NAMALWA (cell line): ENCODE data around the gene FBXL16.

Experiments
- DNase-seq: peaks from one replicate; pipeline ENCODE4 v3.0.0-alpha.2; 2015; ENCODE audit warnings: low spot score

Gene FBXL16

DNA sequence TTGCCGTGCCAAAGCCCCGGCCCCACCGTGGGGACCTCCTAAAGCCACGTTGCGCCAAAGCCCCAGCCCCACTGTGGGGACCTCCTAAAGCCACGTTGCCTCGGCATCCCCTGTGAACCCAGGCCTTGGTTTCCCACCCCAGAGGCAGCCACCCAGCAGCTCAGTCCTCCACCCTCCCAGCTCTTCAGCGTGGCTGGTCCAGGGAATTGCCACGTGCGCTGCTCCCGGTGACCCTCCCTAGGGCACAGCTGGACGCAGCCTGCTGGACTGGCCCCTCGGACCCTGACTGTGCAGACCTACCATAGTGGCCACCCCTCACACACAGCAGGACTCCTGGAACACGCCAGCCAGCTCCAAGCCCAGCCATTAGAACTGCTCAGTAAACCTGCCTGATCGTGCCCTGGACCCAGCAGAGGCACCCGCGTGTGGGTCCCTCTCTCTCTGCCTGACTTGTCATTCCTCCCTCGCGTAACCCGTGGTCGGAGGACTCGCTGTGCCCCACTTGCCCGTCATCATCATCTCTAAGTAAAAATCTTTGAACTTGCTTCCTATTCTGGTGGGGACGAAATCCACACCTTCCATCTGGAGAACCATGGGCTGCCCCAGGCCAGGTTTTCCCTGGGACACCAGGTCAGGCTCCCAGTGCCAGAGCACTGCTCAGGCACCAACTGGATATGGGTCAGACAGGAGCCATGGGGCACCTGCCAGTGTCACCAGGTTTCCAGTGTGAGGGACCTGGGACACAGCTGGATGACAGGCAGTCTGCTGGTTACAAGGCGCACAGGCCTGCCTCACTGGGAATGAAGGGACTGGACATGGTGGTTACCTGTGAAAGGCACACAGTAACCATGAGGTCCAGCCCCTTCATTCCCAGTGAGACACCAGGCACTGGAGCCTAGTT is 29.6 kb upstream of the FBXL16 start:
- no peak for DNase-seq

GRCh38 chr16:734208-734980 is 28.8 kb upstream of the FBXL16 start:
- no peak for DNase-seq

DNA sequence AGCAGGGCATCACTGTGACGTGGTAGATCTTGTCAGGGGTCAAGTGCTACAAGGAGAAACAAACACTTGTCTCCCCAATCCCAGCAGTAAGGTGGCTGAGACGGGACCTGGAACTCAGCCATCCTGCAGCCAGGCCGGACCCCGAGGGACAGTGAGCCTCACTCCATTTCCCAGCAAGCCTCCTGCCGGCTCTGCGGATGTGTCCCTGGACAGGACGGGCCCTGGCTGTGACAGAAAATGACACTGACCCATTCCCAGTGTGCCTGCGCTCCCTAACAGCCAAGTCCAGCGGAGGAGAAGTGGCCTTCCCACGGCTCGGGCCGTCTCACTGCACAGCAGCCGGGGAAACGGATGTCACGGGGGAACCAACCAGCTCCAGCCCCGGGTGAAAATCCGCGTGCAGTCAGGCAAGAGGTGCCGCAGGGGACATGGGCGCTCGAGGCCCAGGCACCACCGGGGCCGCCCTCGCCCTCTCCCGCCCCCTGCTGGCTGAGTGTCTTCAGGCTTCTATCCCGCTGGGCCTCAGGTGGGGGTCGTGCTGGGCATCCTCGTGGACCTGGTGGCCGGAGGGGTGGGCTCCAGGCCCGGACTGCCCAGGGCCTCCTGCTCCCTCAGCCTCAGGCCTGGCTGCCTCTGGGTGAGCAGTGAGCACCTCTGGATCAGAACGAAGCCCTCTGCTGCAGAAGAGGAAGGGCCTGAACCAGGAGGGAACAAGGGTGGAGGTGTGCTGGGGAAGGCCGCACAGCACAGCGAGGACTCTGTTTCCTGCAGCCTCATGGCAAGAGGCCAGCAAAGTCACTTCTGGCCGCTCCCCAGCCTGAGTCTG is 28.0 kb upstream of the FBXL16 start:
- no peak for DNase-seq

DNA sequence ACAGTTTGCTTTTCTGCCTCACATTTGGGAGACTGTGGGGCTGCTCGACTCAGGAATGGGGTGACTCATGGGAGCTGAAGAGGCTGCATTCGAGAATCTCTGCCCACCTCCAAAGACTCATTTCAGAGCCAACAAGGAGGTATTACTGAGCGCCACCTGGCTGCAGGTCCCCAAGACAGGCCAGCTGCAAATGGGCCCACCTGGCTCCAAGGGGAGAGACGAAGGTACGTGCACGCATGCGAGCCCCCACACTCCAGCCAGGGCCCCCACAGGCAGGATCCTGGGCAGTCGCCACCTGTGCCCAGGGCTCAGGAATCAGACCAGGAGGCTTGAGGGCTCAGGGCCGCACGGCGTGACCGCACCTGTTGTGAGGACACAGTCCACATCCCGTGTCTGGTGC is 27.3 kb upstream of the FBXL16 start:
- DNase-seq = no peak

GRCh38 chr16:732332-732731 is 26.7 kb upstream of the FBXL16 start:
- DNase-seq = no peak

DNA sequence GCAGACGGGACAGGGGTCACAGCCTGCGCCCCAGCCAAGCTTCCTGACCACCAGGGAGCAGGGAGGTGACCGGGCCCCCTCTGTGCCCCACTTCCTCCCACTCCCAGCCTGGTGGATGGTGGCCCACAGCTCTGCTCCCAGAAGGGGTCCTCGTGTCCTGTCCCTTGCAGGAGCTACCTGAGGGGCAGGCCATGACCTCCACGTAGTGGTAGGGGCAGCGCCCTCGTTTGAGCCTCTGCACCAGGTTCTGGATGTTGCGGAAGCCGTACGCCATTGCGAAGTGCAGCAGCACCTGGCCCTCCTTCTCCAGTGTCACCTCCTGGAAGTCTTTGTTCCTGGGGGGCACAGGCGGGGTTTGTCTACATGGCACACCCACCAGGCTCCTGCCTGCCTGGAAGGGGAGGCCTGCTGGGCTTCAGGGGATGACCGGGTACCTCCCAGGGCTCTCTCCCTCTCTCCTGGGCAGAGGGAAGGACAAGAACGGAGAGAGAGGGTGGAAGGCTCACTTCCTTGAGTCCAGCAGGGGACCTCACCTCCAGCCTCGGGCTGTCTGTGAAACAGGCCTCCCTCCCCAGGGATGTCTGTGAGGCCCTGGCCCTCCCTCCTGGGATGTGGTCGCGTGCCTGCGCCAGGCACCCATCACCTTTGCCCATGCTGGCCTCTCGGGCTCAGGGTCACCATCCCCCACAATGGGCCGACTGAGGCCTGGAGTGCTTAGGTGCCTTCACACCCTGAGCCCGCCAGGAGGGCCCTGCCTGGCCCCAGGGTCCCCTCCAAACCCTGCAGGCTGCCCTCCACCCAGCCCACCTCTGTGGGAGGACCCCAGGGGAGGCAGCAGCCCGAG is 25.3 kb upstream of the FBXL16 start:
- no peak for DNase-seq

DNA sequence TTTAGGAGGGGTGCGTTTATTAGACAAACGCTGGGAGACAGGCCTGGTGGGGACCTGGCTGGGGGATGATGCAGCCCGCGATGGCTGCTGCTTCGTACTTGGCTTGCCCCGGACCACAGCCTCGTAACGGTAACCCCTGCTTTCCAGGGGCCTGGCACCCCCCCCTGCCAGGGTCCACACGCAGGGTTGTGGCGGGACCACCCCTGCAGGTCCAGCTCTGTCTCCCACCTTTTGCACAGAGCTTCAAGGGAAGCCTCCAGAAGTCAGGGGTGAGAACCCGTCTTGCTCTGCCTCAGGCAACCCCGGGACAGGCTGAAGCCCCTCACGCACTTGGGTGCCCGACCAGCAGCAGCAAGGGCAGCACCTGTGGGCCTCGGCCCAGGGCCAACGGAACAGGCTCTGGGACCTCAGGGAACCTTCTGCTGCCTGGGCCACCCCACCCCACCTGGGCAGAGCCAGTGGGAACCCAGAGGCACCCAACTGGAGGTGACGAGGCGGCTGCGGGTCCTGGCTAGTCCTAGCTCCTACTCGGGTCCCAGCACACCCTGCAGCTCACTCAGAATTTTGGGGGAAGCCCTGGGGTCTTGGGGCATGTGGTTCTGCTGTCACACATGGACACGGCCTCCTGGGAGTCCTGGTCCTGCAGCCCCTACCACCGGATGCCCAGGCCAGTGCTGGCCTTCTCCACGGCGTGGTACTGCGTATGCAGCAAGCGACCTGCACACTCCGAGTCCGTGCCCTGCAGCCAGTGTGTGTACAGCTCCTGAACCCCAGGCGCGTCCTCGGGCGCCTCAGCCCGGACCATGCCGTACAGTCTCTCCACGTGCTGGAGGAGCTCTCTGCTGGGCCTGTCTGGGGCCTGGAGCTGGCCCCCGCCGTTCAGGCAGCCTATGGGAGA is 24.4 kb upstream of the FBXL16 start:
- DNase-seq = no peak

- no peak for DNase-seq
Measured at GRCh38 chr16:728890-729744, 23.5 kb upstream of the FBXL16 start.

- peak; percentile 77 for DNase-seq
Measured at GRCh38 chr16:728131-728889, 22.7 kb upstream of the FBXL16 start.

GRCh38 chr16:727291-727977 is 21.8 kb upstream of the FBXL16 start:
- peak; percentile 61 for DNase-seq

DNA sequence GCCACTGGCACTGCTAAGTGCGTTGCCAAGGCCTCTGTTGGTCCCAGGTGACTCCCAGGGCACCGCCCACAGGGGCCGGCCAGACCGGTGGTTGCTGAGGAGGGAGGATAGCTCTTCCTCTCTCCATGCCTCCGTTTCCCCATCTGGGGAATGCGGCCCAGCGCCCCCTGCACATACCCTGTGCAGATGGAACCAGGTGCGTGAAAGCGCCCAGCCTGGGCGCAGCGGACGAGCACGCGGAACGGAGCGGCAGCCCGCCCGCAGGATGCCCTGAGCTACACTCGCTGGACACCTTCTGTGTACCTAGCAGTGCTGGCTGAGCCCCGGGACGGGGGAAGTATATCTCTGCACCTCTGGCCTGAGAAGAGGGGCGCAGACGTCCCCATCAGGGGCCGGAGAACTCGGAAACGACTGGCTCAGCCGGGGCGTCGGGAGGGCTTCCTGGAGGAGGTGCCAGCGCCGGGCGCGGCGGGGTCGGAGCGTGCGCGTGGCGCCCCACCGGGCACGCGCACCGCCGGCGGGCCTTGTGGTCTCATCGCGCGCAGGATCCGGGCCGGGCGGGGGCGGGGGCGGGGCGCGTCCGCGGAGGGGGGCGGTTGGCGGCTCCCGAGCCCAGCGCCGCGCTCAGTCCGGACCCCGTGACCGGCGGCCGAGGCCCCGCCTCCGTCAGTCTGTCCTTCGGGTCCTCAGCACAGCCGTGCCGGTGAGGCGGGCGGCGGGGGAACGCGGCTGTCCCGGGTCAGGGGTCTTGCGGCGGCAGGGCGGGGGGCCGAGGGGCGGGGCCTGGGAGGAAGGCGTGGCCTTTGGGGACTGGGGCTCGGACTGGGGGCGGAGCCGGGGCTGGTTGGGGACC is 21.1 kb upstream of the FBXL16 start, which contains the start of the genes CCDC78 and HAGHL:
Gene CCDC78 (minus strand): TSS at position 6 of the 853 bp plus-strand sequence. CDS start 76 bp downstream, outside the sequence.
Gene HAGHL (plus strand): TSS at position 669 of the 853 bp plus-strand sequence. CDS start 404 bp downstream, outside the sequence.
- peak; percentile 65 for DNase-seq

DNA sequence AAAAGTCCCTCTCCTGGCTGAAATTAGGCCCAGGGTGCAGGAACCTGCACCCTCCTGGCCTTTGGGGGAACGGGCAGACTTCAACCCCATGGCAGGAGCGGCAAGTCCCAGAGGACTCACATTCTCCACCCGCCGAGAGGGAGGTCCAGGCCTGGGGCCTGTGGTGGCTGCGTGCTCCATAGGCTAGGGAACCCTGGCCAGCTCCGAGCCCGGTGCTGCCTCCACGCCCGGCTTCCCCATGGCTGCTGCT is 20.5 kb upstream of the FBXL16 start:
- DNase-seq = no peak

- no peak for DNase-seq
Measured at GRCh38 chr16:725463-726187, 20.0 kb upstream of the FBXL16 start.

- no peak for DNase-seq
Measured at GRCh38 chr16:725041-725376, 19.4 kb upstream of the FBXL16 start.

- DNase-seq = peak; percentile 71
Measured at GRCh38 chr16:724188-725040, 18.8 kb upstream of the FBXL16 start.

- no peak for DNase-seq
Measured at GRCh38 chr16:723695-724094, 18.1 kb upstream of the FBXL16 start.
